Astrocyte of the spinal cord (primary cell): ENCODE measurements around the gene GPNMB.
A peak's percentile ranks its signal among the peaks of the same experiment; 100 is the strongest.

Source experiments
- DNase-seq: peaks from one replicate; pipeline ENCODE4 v3.0.0; 2011; ENCODE audit warnings: low read depth, low spot score
- H3K4me3 ChIP-seq: 2 replicates; pipeline ENCODE4 v1.5.1; 2011; ENCODE audit warnings: low read depth, mild to moderate bottlenecking, low read length, moderate library complexity
- CTCF ChIP-seq: IDR thresholded peaks from 2 replicates; pipeline ENCODE4 v1.5.1; 2012; ENCODE audit warnings: low read depth, mild to moderate bottlenecking, low read length, inconsistent platforms
- in situ Hi-C: cut with HindIII; loops from 2 replicates; pipeline ENCODE4 v1.10.0; 2017; ENCODE audit warnings: low sequenced_read_pairs

Gene GPNMB

DNA sequence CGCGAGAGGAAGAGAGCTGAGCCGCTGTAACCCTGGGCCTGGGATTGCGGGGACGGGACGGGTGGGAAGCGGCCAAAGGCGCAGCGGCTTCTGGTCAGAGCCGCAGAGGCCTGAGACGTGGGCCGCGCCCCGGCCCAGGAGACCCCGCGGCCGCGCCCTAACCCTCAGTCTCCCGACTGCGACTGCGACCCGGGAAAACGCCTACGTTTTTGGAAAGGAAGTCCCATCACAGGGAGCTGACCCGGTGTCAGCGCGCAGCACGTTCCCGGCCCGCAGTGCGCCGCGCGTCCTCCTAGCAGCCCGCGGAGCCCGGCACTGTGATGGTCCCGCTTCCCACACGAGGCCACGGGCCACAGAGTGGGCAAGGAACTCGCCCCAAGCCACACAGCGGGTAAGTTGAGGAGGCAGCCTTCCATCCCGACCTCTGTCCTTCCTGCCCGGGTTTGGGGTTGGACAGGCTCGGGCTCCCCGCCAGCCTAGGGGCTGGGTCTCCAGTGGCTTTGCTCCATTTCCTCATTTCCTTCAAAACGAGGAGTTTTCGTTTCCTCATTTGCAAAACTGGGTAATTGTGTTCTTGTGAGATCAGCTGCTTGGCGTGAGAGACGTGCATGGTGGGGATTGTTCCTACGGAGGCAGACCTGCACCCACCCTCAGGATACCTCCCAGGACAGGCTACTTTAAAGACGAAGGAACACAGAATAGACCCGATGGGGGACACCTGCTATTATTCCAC lies 1.2 kb downstream of the GPNMB start:
- TF ChIP-seq CTCF: no peak
- peak overlapping the region; percentile 17 for H3K4me3 ChIP-seq
- no peak for DNase-seq
- in situ Hi-C loops: no loop called here

DNA sequence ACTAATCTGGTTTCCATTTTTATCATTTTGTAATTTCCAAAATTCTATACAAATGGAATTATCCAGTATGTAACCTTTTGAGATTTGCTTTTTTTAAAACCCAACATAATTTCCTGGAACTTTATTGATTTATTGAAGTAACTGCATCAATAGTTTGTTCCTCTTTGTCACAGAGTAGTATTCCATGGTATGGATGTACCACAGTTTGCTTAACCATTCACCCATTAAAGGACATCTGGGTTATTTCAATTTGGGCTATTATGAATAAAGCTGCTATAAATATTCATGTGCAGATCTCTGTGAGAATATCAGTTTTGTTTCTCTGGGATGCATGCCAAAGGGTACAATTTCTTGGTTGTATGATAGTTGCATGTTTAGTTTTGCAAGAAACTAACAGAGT lies 2.9 kb downstream of the GPNMB start:
- in situ Hi-C loops: no loop called here
- TF ChIP-seq CTCF: no peak
- DNase-seq: no peak
- H3K4me3 ChIP-seq: no peak overlapping the region

DNA sequence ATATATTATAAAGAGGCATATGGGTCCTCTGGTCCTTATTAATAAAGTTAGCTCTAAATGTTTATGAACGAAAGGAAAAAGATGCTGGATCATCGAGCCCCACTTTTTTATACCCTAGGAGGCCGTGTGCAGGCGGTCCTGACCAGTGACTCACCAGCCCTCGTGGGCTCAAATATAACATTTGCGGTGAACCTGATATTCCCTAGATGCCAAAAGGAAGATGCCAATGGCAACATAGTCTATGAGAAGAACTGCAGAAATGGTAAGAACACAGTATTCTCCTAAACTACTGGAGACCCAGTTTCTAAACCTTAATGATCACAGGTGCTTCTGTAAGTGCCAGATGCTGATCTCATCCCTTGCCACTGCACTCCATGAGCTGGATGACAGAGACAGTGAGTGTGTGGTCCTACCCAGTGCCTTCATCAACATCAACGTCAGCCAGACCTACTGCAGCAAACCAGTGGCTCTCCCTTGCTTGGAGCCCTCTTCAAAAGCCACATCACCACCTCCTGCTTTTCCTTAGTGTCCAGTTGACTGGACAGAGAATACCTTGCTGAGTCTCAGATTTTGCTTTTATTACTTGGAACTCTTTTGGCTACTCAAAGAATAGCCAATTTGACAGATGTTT lies 7.6 kb downstream of the GPNMB start:
- peak; percentile 42 for DNase-seq
- in situ Hi-C loops: no loop called here
- H3K4me3 ChIP-seq: no peak overlapping the region
- no peak for TF ChIP-seq CTCF

DNA sequence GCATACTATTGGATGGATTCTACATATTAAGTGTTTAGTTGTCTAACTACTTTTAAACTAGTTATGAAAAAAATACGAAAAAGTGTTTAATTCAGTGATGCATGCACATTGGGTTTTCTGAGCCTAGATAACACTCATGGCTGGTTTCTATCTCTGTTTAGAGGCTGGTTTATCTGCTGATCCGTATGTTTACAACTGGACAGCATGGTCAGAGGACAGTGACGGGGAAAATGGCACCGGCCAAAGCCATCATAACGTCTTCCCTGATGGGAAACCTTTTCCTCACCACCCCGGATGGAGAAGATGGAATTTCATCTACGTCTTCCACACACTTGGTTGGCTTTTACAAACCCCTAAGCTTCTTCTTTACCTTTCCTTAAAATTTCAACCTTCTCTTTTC lies 10.2 kb downstream of the GPNMB start:
- in situ Hi-C loops: no loop called here
- TF ChIP-seq CTCF: no peak
- DNase-seq: no peak
- H3K4me3 ChIP-seq: no peak overlapping the region

DNA sequence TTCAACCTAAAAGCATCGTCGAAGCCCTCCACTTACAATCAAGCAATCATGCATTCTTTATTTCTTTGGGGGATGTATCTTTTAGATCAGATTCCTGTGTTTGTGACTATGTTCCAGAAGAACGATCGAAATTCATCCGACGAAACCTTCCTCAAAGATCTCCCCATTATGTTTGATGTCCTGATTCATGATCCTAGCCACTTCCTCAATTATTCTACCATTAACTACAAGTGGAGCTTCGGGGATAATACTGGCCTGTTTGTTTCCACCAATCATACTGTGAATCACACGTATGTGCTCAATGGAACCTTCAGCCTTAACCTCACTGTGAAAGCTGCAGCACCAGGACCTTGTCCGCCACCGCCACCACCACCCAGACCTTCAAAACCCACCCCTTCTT lies 13.8 kb downstream of the GPNMB start:
- in situ Hi-C loops: no loop called here
- no peak for TF ChIP-seq CTCF
- DNase-seq: no peak
- no peak overlapping the region for H3K4me3 ChIP-seq

- no peak overlapping the region for H3K4me3 ChIP-seq
- TF ChIP-seq CTCF: peak; percentile 96
- in situ Hi-C loops: no loop called here
- DNase-seq: peak; percentile 65
These were observed 15.4 kb downstream of the GPNMB start for GRCh38 chr7:23261843-23262452.
